ENCODE measurements around the gene TTLL9. TPM values are rescaled to one million over a fixed set of nuclear protein-coding genes. Genes with fewer than 3 reads are reported as not detected.
"Not testable (repeated sequence)": the region's sequence is repeated elsewhere in the genome, so short reads cannot be mapped to it uniquely, and the experiment has no call there.

The TTLL9 gene
- total RNA-seq, 1 donor = not detected

DNA sequence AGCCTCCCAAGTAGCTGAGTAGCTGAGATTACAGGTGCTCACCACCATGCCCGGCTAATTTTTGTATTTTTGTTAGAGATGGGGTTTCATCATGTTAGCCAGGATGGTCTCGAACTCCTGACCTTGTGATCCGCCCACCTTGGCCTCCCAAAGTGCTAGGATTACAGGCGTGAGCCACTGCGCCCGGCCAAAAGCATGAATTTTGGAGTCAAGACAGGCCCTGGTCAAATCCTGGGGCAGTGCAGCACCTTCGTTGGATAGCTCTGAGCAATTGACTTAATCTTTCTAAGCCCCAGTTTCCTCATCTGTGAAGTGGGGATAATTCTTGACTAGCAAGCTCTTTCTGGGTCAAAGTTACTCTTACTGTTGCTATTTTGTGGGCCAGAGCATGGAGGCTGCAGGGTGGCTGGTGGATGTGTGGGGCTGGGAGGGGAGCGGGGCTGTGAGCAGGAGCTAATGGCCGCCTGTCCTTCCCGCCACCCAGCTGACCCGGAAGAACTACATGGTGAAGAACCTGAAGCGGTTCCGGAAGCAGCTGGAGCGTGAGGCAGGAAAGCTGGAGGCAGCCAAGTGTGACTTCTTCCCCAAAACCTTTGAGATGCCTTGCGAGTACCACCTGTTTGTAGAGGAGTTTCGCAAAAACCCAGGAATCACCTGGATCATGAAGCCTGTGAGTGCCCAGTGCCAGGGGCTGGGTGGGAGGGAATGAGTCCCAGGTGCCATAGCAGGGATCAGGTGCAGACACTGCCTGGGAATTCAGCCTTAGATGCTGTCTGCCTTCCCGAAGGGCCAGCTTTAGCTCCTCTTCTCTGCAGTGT is 39.0 kb downstream of the TTLL9 start:
- no peaks in the 10 kb centered on the region for H3K27me3 ChIP-seq (ENCODE audit: insufficient read depth, low read length)
- no peak overlapping the region for H3K4me3 ChIP-seq (ENCODE audit: low read length)
- H3K9me3 ChIP-seq (ENCODE audit: low read depth, low read length) = no peaks in the 10 kb centered on the region
- no peaks in the 10 kb centered on the region for H3K4me1 ChIP-seq (ENCODE audit: insufficient read depth, low read length)

DNA sequence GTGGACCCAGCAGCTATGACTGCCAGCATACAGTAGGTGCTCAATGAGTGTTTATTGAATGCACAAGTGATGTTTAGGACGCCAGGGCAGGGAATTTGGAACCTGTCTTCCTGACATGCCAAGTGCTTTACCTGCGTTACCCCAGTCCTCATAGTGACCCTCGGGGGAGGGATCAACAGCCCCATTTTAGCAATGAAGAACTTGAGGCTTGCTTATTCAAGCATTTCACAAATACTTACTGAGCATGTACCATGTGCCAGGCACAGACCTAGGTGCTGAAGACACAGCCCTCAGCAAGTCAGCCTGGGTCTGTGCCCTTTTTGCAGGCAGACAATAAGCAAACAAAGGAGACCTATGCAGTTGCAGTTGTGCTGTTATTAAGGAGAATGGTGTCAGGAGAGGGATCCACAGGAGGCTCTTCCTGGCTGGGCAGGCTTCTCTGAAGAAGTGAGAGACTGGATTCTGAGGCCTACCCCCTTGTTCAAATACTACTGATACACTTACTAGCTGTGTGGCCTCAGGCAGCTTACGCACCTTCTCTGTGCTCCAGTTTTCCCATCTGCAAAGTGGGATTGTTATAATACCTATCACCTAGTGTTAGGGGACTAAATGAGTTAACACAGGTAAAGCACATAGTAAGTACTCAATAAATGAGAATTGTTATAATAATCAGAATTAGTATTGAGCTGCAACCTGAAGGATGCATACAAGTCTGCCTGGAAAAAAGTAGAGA is 39.8 kb downstream of the TTLL9 start:
- Histone ChIP-seq H3K4me3 (ENCODE audit: low read length) (no peak overlapping the region), H3K9me3 (ENCODE audit: low read depth, low read length) (no peaks in the 10 kb centered on the region), H3K4me1 (ENCODE audit: insufficient read depth, low read length) (no peaks in the 10 kb centered on the region), H3K27me3 (ENCODE audit: insufficient read depth, low read length) (no peaks in the 10 kb centered on the region)

DNA sequence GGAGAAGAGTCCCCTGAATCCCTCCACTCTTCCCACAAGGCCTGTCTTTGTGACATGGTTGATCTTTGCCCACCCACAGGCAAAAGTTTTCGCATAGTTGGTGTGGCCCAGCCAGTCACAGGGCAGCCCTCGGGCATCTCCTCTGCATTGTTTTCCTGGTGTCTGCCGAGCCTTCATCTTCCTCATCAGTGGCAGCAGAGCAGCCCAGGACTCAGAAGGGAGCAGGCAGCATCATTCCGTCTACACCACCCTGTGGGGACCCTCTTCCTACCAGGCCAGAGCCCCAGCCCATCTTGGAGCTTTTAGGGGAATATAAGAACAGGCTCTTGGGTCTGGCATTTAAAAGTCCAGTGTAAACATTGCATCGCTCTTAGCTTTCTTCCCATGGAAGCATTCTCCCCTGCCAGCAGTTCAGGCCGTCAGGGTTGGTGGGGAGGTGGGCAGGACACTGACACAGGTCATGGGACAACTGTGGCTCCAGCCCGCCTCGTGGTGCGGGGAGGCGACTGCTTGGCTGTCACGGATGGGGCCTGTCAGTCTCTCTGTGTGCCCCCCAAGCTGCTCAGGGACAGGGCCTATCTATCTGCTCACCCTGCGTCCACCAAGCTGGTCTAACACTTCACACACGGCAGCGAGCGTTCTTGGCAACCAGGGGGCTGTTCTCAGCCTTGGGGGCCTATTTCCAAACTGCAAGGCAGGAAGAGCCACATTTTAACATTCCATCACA is 43.2 kb downstream of the TTLL9 start:
- peaks cover 5% of the 10 kb centered on the region for H3K4me1 ChIP-seq (ENCODE audit: insufficient read depth, low read length)
- H3K9me3 ChIP-seq (ENCODE audit: low read depth, low read length) = no peaks in the 10 kb centered on the region

DNA sequence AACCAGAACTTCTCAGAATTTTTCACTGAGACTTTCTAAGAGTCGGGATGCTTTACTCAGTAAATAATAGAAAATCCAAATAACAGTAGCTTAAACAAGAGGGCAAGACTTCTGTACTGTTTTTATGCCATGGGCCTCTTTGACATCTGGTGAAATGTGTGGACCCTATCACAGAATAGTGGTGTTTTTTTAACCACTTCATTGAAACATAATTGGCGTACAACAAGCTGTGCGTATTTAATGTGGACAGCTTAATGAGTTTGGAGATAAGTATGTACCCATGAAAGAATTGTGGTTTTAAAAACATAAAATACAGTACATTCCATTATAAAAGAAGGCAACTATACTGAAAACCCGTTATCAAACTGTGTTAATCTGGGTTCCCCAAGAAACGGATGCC is 43.7 kb downstream of the TTLL9 start:
- H3K4me3 ChIP-seq (ENCODE audit: low read length) = no peak overlapping the region
- no peaks in the 10 kb centered on the region for H3K27me3 ChIP-seq (ENCODE audit: insufficient read depth, low read length)
- no peaks in the 10 kb centered on the region for H3K9me3 ChIP-seq (ENCODE audit: low read depth, low read length)
- H3K4me1 ChIP-seq (ENCODE audit: insufficient read depth, low read length) = peaks cover 6% of the 10 kb centered on the region

More for the DNA sequence above, 43.2 kb downstream of the TTLL9 start:
- no peak overlapping the region for H3K4me3 ChIP-seq (ENCODE audit: low read length)
- no peaks in the 10 kb centered on the region for H3K27me3 ChIP-seq (ENCODE audit: insufficient read depth, low read length)

GRCh38 chr20:31915491-31916280 is 45.3 kb downstream of the TTLL9 start:
- H3K27me3 ChIP-seq (ENCODE audit: insufficient read depth, low read length) = no peaks in the 10 kb centered on the region
- no peak overlapping the region for H3K4me3 ChIP-seq (ENCODE audit: low read length)
- H3K9me3 ChIP-seq (ENCODE audit: low read depth, low read length) = no peaks in the 10 kb centered on the region
- peaks cover 6% of the 10 kb centered on the region for H3K4me1 ChIP-seq (ENCODE audit: insufficient read depth, low read length)

DNA sequence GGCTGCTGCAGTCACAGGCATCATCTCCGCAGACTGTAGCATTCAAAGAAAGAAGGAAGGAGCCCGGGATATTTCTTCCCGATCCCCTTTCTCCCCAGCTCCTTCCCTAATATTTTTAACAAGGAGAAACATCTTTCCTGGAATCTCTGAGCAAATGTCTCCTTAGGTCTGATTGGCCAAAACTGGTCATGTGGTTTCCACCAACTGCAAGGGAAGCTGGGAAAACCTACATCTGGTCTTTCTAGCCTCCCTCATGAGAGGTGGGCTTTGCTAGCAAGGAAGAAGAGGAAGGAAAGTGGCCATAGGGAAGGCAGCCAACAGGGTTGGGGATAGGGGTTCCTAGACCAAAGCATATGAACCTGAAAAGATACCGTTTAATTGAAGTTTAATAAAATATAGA is 46.3 kb downstream of the TTLL9 start:
- H3K4me3 ChIP-seq (ENCODE audit: low read length) = no peak overlapping the region
- no peaks in the 10 kb centered on the region for H3K27me3 ChIP-seq (ENCODE audit: insufficient read depth, low read length)
- no peaks in the 10 kb centered on the region for H3K9me3 ChIP-seq (ENCODE audit: low read depth, low read length)
- H3K4me1 ChIP-seq (ENCODE audit: insufficient read depth, low read length) = peaks cover 6% of the 10 kb centered on the region

GRCh38 chr20:31917962-31918412 is 47.6 kb downstream of the TTLL9 start:
- H3K9me3 ChIP-seq (ENCODE audit: low read depth, low read length); H3K4me1 ChIP-seq (ENCODE audit: insufficient read depth, low read length); H3K4me3 ChIP-seq (ENCODE audit: low read length); H3K27me3 ChIP-seq (ENCODE audit: insufficient read depth, low read length): not testable (repeated sequence)

- Histone ChIP-seq H3K9me3 (ENCODE audit: low read depth, low read length) (no peaks in the 10 kb centered on the region), H3K4me3 (ENCODE audit: low read length) (no peak overlapping the region), H3K27me3 (ENCODE audit: insufficient read depth, low read length) (no peaks in the 10 kb centered on the region), H3K4me1 (ENCODE audit: insufficient read depth, low read length) (peaks cover 6% of the 10 kb centered on the region)
These were observed 48.2 kb downstream of the TTLL9 start for GRCh38 chr20:31918466-31919105.

GRCh38 chr20:31919410-31920155 is 49.1 kb downstream of the TTLL9 start:
- Histone ChIP-seq H3K4me3 (ENCODE audit: low read length) (no peak overlapping the region), H3K4me1 (ENCODE audit: insufficient read depth, low read length) (peaks cover 6% of the 10 kb centered on the region), H3K27me3 (ENCODE audit: insufficient read depth, low read length) (no peaks in the 10 kb centered on the region), H3K9me3 (ENCODE audit: low read depth, low read length) (no peaks in the 10 kb centered on the region)

DNA sequence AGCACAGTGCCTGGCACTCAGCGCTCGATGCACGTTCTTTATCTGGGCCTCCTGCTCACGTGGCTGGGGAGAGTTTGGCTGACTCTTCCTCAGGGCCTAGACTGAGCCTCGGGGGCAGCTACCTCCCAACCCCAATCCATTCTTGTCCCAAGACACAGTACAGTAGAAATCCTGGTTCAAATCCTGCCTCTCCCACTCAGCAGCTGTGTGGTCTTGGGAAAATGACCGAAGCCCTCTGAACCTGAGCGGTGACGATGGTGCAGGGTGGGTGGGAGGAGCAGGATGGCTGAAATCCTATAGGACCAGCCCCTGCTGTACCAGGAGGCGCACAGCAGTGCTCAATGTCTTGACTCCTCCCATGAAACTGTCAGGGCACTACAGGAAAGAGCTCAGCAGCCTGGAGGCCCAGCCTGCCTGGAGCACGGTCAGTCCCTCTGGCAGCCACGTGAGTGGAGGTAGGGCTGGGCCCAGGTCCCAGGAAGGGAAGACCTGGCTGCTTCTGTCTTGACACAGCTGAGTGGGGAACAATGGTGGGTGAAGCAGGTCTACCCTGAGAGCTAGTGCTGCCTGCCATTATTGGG is 49.9 kb downstream of the TTLL9 start:
- Histone ChIP-seq H3K9me3 (ENCODE audit: low read depth, low read length) (no peaks in the 10 kb centered on the region), H3K27me3 (ENCODE audit: insufficient read depth, low read length) (no peaks in the 10 kb centered on the region), H3K4me1 (ENCODE audit: insufficient read depth, low read length) (peaks cover 6% of the 10 kb centered on the region), H3K4me3 (ENCODE audit: low read length) (no peak overlapping the region)

- not testable (repeated sequence) for H3K4me1 ChIP-seq (ENCODE audit: insufficient read depth, low read length)
These were observed 51.0 kb downstream of the TTLL9 start for GRCh38 chr20:31921480-31921879.

DNA sequence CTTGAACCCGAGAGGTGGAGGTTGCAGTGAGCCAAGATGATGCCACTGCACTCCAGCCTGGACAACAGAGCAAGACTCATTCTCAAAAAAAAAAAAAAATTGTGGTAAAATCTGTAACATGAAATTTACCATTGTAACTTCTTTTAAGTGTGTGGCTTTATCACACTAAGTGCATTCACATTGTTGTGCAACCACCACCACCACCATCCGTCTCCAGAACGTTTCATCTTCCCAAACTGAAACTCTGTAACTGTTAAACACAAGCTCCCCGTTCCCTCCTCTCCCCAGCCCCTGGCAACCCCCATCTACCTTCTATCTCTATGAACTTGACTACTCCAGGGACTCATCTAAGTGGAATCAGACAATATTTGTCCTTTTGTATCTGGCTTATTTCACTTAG is 51.7 kb downstream of the TTLL9 start:
- Histone ChIP-seq H3K27me3 (ENCODE audit: insufficient read depth, low read length) (no peaks in the 10 kb centered on the region), H3K4me1 (ENCODE audit: insufficient read depth, low read length) (peaks cover 6% of the 10 kb centered on the region), H3K4me3 (ENCODE audit: low read length) (no peak overlapping the region), H3K9me3 (ENCODE audit: low read depth, low read length) (no peaks in the 10 kb centered on the region)

More at GRCh38 chr20:31921480-31921879, 51.0 kb downstream of the TTLL9 start:
- H3K27me3 ChIP-seq (ENCODE audit: insufficient read depth, low read length); H3K9me3 ChIP-seq (ENCODE audit: low read depth, low read length); H3K4me3 ChIP-seq (ENCODE audit: low read length): not testable (repeated sequence)

DNA sequence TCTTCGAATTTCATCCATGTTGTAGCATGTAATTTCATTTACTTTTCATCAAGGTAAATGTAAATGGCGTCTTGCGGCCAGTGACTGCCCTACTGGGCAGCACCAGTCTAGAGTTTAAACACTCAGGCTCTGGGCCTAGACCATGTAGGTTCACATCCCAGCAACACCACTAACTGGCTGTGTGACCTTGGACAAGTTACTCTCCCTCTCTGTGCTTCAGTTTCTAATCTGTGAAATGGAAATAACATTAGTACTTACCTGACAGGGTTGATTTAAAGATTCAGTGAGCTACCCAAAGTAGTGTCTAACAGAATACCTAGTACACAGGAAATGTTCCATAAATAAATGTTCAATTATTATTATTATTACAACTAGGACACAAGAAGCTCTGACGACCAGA is 52.2 kb downstream of the TTLL9 start:
- peaks cover 6% of the 10 kb centered on the region for H3K4me1 ChIP-seq (ENCODE audit: insufficient read depth, low read length)
- H3K27me3 ChIP-seq (ENCODE audit: insufficient read depth, low read length) = no peaks in the 10 kb centered on the region
- no peak overlapping the region for H3K4me3 ChIP-seq (ENCODE audit: low read length)
- no peaks in the 10 kb centered on the region for H3K9me3 ChIP-seq (ENCODE audit: low read depth, low read length)
